NCI-H2081 treated with DMSO at 0.1 percent for 48 hours (cell line): ENCODE data around the gene FSHR.

Experiments used
- DNase-seq: peaks from one replicate; lab custom pipeline; 2025; lab: John Stamatoyannopoulos, UW

FSHR gene

DNA sequence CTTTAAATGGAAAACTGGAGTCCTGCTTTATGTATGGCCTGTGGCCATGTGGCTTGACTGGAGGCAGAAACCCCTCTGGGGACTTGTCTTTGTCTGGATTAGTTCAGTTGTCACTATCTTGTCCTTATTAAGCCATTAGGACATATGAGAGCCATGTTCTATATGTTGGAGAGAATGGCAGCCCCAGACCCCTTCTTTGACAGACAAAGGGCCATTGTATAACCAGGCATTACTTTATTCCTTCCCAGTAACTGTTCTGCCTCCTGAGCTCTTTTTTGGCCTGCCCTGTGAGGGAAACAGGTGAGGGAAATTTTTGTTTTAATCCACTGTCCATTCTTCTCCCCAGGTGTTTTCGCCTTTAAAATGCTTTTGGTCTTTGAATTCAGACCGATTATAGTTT lies 43.3 kb downstream of the FSHR start:
- no peak for DNase-seq

DNA sequence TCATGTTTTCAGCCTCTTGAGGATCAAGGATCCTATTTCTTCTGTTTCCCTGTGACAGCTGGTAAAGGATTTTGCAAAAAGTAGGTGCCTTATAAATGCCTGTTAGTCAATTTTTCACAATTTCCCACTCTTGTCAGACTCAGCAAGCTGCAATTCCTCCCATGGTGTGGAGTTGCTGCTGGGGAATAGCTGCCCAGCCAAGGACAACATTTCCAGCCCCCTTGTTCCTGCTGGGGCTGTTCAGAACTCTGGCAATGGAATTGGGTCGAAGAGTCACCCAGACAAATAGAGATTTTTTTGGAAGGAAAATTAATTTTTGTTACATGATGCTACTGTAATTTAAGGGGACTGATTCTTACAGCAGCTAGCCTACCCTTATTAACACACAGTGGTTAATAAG lies 43.7 kb downstream of the FSHR start:
- DNase-seq, result no peak

DNA sequence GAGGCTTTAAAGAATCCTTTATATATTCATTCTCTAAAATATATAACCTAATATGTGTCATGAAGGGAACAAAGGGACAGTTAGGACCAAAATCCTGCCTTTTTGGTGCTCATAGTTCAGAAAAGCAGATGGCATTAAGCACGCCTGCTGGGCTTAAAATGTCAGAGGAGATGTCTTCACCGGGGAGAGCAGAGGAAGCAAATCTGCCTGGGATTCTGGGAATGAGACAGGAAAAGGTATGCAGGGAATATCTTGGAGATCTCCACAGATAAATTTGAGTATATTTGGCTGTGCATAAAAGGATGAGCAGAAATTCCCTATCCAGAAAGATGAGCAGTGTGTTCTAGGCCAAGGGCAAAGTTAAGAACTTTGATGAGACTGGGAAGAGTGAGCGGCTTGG lies 45.5 kb downstream of the FSHR start:
- no peak for DNase-seq

DNA sequence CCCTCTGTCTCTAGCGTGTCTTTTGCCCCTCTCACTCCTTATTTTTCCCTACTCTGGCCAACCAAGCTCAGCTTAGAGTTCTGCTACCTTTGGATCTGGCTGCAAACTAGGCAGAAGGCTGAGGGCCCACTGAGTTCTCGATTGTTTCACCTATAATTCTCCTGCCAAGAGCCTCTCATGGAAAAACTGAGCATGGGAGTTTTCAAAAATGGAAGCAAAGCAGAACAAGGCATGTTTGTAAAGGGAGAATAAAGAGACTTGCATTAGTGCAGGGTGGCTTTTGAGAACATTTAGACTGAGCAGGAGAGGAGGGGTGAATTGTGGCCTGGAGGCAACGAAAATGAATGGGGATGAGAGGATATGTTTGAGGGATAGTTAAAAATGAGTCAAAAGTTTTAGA lies 45.9 kb downstream of the FSHR start:
- DNase-seq, result no peak

DNA sequence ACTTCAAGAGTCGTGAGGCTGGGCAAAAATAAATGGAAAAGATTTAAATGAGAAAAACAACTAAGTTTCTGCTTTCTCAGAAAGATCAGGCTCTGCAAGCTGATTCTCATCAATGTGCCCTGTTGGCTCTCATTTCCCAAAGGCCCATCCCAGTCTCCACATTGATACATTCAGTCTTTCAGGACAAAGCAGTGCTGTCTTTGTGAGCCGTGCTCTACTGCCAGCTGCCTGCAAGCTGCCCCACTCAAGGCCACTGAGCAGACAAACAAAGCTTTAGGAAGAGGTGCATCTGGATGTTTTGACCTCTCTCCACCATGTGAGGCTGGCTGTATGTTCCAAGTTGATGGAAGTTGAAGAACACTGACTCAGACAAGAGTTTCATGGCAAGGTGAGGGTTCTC lies 48.8 kb downstream of the FSHR start:
- DNase-seq, result no peak

DNA sequence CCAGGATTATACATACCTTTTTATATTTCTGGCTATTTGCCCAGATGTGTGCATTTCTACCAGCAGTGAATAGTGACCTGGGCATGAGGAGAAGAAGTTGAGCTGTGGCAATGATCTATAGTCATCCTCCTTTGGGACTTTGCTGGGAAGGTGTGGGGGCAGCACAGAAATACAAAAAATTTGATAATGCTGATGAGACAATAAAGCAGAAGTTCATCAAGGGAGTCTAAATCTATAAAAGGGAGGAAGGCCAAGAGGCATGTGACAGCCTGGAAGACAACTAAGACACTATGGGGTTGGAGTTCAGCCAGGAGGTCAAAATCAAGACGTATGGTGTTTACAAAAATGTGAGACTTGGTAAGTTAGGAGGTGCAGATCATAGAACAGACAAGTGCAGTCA lies 52.2 kb downstream of the FSHR start:
- no peak for DNase-seq

DNA sequence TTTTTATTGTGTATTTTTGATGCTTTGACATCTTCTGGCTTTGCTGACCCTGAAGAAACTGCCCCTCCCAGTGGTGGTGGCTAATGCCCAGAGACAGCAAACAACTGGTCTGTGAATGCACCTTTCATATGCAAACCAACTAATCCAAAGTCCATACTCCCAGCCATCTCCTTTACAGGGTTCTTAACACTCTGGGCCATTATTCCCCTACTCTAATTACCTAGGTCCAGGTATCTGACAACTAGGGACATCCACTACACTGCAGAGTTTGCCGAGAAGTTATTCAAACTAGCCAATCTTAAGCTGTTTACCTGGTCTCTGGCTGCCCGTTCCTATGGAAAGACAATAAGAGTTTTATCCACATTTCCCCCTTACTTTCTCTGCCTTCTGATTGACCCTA lies 73.6 kb downstream of the FSHR start:
- no peak for DNase-seq

DNA sequence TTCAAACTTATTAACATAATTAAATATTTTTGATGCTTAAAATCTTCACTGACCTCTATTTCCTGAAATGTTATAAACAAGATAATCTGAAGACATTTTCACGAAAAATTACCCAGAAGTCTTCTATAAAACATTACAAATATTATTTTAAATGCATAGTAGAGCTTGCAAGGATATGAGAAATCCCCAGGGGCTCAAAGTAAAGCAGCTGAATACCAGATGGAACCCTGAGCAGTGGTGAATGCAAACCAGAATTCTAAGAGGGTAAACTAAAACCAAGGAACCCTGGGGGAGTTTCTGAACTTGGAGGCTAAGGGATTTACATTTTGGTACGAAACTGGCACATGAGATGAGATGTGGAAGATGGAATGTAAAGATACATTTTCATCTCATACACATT lies 83.6 kb downstream of the FSHR start:
- DNase-seq, result no peak

DNA sequence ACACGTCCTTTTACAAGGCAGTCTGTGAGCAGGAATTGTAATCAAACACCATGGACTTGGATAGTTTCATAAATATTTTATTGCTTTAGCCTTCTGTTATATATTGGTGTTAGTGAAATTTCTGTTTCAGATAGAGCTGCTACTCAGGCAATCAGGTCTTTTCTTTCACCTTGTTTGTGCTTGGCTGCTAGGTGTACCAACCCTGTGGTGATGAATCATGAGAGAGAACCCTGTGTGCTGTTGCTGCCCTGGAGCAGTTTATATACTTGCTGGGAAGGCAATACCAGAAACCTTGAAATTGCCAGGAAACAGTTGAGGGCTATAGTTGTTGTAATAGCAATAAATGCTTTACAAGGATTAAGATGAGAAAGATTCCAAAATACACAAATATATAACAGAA lies 84.5 kb downstream of the FSHR start:
- DNase-seq, result no peak

DNA sequence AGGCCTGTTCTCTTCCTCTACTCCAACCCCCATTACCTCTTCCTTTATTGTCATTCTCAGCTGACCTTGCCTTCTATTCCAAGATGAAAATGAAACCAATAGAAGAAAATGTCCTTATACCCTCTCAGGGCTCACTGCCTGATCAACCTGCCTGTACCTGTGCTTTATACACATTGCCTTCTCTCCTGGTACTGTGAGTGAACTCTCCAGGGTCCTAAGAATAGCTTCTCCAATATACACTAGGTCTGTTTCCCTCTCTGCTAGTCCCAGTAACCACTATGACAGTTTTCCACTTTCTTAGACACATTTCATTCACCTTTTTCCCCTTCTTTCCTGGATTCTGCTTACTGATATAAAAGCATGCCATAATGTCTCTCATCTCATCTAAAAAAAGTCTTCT lies 85.7 kb downstream of the FSHR start:
- no peak for DNase-seq

DNA sequence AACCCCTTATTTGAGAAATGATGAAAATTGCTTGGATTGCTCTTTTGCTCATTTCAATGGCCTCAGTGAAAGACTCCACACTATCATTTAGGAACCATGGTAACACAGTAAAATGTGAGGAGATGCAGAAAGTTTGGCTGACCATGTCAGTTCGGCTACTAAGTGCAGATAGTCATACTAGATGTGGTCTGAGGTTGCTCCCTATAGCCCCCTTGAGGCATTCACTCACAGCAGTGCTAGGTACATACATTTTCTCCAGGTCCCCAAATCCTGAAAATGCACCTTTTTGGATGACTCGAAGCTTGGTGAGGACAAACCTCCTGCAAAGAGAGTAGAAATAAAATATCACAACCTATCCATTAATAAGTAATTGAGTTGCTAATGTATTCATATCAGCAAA lies 86.3 kb downstream of the FSHR start:
- DNase-seq, result no peak

DNA sequence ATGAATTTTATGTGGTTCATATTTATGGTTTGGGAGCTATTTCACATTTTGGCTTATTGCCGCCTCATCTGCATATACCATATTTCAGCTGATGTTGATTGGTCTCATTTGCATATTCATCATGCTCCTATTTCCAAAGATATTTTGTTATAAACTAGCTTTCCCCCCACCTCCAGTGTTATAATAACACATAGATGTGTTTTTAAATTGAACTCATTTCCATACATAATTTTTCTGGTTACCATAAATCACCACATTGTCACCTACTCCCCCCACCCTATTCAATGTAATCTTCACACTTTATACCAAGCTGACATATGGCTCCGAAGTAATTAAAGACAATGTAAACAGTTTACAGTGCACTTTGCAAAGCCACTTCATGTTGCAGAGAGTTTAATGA lies 101.2 kb downstream of the FSHR start:
- DNase-seq, result no peak

DNA sequence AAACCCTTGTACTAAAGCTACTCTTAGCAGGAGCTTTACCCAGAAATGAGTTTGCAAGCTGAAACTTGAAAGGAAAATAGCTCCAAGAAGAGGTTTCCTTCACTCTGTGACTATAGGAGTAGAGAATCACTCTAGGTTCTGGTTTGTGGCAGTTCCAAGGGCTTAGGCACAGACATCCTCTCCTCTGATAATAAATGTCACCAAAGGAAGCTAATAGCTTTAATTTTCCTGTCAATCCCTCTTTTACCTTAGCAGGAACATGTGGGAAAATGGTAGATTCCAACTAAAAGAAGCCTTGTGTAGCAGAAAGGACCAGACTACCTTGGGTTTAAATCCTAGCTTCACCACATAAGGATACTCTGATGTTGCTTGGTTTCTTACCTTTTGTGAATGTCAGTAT lies 104.0 kb downstream of the FSHR start:
- DNase-seq, result no peak

DNA sequence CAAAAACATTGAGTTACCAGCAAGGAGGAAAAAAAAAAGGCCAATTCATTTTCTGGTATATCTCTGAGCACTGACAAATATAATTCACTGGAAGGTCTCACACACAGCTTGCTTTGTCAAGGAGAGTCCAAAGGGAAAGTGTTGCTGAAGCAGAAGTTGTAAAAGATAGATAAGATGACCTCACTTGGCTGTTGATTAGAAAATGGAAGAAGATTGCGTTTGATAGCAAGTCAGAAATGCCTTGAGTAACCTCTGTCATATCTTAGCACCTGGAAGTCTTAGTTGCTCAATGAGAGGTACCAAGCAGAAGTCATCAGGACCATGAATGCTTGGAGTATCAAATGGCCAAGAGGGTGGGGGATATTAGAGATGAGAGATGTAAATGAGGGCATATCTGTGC lies 105.2 kb downstream of the FSHR start:
- no peak for DNase-seq

DNA sequence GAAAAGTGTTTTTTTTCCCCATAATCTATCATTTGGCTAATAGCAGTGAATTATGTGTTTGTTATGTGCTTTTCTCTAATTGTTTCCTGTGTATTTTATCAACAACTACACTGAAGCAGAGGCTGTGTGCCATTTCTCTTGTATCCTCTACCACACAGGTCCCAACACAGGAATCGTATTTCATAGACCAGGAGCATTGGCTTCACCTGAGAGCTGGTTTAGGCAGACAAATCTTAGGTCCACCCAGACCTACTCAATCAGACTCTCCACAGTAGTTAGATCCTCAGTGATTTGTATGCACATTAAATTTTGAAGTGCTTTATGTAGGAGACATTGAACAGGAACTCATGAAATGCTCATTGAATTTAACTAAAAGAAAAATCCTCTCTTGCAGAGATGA lies 109.2 kb downstream of the FSHR start:
- no peak for DNase-seq

DNA sequence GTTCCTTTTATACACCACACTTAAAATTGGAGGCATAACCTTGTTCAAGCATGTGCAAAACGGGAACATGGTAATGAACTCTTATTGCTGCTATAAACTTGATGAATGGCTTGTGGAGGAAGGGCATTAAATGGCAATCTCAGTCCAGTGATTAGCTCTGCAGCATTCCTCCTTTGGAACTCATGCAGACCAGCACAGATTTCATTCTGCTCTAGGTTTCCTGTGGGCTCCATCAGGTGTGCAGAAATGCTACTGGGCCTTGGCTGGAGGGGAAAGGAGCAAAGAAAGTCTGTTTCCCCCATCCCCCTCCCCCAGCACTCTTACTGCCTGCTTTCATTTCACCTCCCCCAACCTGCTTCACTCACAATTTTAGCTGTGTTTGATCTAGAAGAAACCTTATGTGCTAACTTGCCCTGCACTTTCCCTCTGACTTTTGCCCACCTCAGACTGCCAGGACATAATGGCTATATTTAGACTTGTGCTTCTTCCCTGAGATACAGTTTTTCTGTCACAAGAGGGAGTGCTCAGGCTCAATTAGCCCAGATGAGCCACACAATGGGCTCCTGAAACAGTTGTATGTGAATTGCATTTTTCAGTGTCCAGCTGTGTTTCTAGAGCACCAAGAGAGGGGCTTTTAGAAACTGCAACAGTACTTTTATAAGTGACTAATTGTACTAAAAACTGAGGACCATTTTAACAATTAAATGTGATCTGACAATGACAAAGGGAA lies 109.8 kb downstream of the FSHR start:
- DNase-seq, result peak; percentile 80

DNA sequence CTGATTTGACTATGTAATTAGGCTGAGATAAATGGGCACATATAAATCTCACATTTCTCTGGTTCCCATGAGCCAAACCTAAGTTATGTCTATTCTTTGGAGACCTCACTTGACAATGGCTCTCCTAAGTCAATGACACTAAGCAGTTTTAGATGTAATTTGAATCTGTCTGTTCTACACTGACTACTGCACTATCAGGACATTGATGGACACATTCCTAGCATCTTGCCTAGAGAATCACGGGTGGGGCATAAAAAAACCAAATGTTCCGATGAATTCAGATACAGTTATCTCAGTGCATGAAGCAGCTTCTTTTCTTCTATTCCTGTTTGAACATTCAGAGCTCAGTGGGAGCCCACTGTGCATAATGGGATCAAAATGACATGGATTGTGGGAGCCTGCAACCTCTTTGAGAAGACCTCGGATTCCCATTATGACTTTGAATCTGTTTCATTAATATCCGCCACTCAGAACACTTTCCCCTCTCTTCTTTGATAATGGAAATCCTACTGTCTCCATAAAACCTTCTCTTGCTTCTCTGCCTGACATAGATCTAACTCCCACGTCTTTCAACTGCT lies 110.8 kb downstream of the FSHR start:
- no peak for DNase-seq

DNA sequence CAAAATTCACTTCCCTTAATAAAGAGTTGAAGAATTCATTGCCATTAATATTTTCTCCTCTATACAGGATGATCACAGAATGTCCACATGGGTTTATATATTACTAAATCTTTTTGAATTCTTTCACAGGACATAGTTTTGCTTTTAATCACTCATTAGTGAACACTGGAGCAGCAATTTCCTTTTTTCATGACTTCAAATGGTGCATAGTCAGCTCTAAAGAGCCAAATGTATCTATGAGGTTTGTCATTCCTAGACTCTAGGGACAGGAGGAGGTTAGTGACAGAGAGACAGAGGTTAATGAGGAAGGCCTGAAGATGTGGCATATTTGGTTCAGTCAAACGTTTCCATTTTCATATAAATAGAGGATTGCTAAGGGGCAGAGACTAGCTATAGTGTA lies 111.8 kb downstream of the FSHR start:
- DNase-seq, result no peak

DNA sequence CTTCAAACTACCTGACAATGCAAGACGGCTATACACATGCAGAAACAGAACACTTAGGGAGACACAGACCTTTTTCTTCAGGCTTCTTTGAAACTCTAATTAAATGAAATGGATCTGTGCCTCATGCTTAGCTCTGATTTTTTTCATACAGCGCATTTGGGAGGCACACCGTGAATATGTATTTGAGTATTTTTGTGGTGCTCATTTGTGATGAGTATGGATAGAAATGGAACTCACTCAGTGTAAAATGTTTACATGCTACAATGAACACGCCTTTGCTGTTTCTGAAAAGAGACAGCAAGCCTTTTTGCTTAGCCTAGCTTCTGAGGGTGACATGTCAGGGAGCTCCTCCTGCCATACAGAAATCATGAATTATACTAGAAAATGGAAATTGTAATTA lies 113.3 kb downstream of the FSHR start:
- DNase-seq, result no peak

DNA sequence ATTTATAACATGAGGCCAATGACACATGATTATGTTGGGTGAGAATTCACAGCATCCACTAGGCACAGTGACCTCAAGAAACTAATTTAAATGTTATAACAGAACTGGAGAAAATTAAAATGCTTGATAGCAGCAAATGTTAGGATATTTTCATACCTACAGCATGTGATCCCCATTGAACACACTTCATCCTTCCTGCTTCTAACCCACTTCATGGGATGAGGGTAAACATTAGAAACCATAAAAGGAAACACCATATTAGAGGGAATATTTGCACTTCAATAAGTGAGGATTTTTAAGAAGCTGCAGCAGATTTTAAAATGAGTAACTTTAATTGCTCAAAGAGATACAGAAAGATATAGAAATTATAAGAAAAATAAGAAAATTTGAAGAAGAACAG lies 117.1 kb downstream of the FSHR start:
- DNase-seq, result no peak

DNA sequence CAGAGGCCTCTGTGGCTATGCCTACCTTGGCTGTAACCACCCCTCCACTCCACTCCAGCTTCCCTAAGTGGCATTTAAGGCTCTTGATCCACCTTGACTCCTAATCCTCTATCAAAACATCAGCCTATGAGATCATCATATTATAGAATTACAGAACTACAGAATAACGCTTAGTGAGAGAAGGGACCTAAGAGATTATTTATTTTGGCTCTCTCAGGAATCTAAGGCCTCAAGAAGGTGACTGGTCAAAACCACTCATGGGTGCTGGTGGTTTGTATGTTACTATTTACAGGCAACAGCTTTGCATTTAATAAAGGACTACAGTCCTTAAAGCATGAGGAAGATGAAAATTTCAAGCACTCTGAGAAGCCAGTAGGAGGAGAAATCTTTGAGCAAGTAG lies 118.8 kb downstream of the FSHR start:
- no peak for DNase-seq

DNA sequence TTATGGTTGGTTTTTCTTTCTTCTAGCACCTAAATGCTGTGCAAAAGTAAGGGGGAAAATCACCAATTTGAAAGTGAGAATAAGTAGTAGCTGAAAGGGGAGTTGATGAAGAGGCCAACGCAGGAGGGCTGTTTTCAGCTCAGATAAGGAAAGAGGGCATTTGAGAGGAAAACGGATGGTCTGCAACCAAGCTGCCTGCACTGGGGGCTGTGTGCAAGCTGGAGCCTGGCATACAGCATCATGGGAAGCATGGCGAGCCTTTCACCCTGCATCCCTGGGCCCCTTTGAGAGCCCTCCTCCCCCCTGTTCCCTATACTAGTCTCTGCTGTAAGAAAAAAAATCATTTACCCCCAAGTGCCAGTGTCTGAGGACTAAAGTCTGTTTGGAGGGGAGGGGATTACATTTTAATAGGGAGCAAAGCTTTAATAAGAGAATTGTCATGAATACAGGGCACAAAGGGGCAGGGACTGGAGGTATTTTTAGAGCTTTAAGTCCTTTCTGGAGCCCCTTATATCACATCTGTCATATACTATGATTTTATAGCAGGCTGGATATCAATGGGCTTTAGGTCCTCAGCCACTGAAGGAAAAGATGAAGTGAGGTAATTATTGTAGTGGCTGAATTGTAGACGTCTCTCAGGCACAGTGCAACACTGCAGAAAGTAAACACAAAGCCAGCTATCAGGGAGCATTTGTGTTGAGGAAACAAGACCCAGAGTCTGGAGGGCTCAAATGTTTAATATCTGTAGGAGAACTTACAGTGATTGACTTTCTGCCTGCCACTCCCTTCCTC lies 120.7 kb downstream of the FSHR start:
- no peak for DNase-seq

DNA sequence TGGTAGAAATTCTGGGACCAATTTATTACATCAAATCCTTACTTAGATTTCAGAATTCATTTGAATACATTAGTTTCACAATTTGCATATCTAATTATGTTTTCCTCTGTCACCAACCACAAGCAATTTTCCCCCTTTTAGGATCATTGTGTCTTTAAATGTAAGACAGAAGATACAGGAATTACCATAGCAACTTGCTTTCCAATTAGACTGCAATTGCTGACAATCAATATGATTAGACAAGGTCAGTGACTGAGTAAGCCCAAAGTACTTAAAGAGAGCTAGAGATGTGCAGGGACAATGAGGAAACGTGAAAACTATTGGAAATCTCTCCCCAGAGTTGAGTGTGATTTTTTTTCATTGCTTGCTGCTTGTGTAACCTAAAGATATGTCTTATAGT lies 121.4 kb downstream of the FSHR start:
- no peak for DNase-seq

DNA sequence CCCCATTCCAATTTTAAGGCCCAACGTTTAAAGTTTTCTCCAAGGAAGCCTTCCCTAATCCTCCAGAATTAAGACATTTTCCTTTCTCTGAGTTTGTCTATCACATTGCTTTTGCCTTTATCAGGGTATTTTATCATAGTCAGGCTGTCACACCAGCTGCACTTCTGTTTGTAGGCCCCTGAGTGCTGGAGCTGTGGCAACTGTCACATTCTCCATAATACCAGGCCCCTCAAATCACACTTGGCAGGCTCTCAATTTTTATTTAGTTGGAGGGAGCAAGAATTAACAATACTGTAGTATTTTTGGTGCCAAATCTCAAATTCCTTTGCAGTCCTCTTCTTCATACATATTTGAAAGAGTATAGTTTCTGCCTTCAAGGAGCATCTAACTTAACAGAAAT lies 122.2 kb downstream of the FSHR start:
- DNase-seq, result no peak
